ENCODE measurements around the gene OLIG3. TPM values are rescaled to one million over a fixed set of nuclear protein-coding genes. Genes with fewer than 3 reads are reported as not detected.

OLIG3 gene
- total and polyA plus RNA-seq, 9 donors, result not detected

DNA sequence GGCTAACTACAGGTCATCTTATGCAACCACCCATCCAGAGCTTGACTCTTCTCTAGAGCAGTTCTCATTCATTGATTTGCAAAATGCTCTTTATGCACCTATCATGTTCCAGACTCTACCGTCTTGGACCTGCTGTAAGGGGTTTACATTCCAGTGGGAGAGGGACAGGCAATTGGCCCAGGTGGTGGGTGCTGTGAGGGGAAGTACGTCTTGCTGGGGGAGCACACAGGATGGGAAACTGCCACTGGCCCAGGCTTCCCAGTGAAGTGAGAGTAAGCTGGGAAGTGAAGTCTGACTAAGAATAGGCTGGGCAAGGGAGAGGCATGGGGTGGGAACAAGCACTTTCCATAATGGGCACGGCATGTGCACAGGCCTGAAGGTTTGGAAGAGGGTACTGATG is 13.8 kb downstream of the OLIG3 start:
- DNase-seq, result no peak
- TF ChIP-seq, protein P1, sequence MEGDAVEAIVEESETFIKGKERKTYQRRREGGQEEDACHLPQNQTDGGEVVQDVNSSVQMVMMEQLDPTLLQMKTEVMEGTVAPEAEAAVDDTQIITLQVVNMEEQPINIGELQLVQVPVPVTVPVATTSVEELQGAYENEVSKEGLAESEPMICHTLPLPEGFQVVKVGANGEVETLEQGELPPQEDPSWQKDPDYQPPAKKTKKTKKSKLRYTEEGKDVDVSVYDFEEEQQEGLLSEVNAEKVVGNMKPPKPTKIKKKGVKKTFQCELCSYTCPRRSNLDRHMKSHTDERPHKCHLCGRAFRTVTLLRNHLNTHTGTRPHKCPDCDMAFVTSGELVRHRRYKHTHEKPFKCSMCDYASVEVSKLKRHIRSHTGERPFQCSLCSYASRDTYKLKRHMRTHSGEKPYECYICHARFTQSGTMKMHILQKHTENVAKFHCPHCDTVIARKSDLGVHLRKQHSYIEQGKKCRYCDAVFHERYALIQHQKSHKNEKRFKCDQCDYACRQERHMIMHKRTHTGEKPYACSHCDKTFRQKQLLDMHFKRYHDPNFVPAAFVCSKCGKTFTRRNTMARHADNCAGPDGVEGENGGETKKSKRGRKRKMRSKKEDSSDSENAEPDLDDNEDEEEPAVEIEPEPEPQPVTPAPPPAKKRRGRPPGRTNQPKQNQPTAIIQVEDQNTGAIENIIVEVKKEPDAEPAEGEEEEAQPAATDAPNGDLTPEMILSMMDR (IDR thresholded peaks at IDR 0.05), result no peak
- TF ChIP-seq EP300 (IDR thresholded peaks at IDR 0.05) (no peak), POLR2A (IDR thresholded peaks at IDR 0.05) (no peak)
- intact Hi-C loops (cut with DNase I), result no loop called here
- Histone ChIP-seq H3K27me3 (no peaks in the 10 kb centered on the region), H3K27ac (no peak overlapping the region), H3K36me3 (no peaks in the 10 kb centered on the region), H3K4me1 (ENCODE audit: insufficient read depth) (no peaks in the 10 kb centered on the region), H3K4me3 (no peak overlapping the region), H3K9me3 (peaks cover 0 to 3% of the 10 kb centered on the region in 2 donors)
- WGBS, 3 donors, result 57 to 72% (median 69%) methylated on average over 3 of the region's 3 CpGs

DNA sequence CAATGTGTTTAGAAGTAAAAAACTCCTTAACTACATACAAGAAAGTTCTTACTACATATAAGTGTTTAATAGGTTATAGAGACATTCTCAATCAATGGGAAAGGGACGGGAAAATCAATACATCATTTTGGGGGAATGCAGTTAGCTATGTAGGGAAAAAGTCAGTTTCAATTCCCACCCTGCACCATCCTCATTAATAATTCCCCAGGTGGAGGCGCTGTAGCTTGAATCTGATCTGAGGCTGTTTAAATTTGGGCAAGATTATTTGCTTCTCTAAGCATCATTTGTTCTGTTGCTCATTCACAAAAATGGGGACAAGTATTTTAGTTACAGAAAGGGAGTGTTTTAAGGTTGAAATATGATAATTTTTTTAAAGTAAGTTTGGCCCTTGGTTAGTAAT is 19.1 kb downstream of the OLIG3 start:
- DNase-seq, result no peak
- TF ChIP-seq POLR2A (IDR thresholded peaks at IDR 0.05), result no peak
- TF ChIP-seq EP300 (IDR thresholded peaks at IDR 0.05), result no peak
- TF ChIP-seq, protein P1 (IDR thresholded peaks at IDR 0.05), result no peak
- Histone ChIP-seq H3K9me3 (no peaks in the 10 kb centered on the region), H3K27me3 (no peaks in the 10 kb centered on the region), H3K36me3 (no peaks in the 10 kb centered on the region), H3K4me3 (no peak overlapping the region), H3K27ac (no peak overlapping the region), H3K4me1 (ENCODE audit: insufficient read depth) (no peaks in the 10 kb centered on the region)
- intact Hi-C loops (cut with DNase I), result no loop called here
- 45 to 54% (median 51%) methylated on average over 2 of the region's 2 CpGs for WGBS, 3 donors

DNA sequence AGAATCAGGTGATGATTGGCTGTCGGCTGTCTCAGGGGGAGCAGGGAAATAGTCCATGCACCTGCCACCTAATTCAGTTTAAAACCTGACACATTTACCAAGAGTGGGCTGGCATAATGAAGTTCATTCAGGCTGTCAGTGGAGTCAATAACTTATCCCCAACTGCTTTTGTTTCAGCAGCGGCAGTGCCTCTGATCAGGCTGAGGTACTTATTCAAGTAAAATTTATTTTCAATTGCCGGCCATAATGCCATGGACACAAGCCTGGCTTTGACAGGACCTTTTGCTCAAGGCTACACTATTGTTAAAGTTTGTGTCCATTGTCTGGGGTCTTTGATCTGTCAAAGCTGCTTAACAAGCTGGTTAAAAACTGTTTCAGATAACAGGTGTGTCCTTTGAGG is 20.6 kb downstream of the OLIG3 start:
- H3K36me3 ChIP-seq, result no peaks in the 10 kb centered on the region
- WGBS, 3 donors, result 74 to 84% (median 79%) methylated on average over 3 of the region's 3 CpGs
- intact Hi-C loops (cut with DNase I), result no loop called here
- no peaks in the 10 kb centered on the region for H3K4me1 ChIP-seq (ENCODE audit: insufficient read depth)
- H3K9me3 ChIP-seq, result no peaks in the 10 kb centered on the region
- no peak overlapping the region for H3K27ac ChIP-seq
- TF ChIP-seq, protein P1 (IDR thresholded peaks at IDR 0.05), result no peak
- TF ChIP-seq EP300 (IDR thresholded peaks at IDR 0.05) (no peak), POLR2A (IDR thresholded peaks at IDR 0.05) (no peak)
- no peaks in the 10 kb centered on the region for H3K27me3 ChIP-seq
- DNase-seq, result no peak
- H3K4me3 ChIP-seq, result no peak overlapping the region

DNA sequence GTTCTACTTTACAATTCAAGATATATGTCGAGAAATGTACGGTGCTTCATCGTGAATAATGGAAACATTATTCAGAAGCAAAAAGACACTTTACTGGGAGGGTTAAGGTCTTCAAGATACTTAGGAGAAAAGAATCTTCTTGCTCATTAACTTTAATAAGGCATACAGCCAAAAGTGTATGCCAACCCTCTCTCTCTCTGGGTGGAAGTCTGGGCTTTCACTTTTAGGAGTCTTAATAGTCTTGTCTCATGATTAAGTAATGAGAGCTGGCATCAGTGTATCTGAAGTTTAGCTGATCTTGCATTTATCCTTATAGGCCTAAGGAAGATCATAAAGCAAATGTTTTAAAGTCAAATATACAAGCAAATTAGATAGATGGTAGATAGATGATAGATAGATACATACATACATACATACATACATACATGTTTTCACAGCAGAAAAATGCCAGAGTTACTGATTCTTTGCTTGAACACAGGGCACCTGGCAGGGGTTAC is 21.5 kb downstream of the OLIG3 start:
- intact Hi-C loops (cut with DNase I), result no loop called here
- 79 to 94% (median 84%) methylated on average over 3 of the region's 3 CpGs for WGBS, 3 donors
- Histone ChIP-seq H3K27ac (no peak overlapping the region), H3K4me1 (ENCODE audit: insufficient read depth) (no peaks in the 10 kb centered on the region), H3K9me3 (no peaks in the 10 kb centered on the region), H3K27me3 (no peaks in the 10 kb centered on the region), H3K36me3 (no peaks in the 10 kb centered on the region), H3K4me3 (no peak overlapping the region)
- no peak for TF ChIP-seq EP300 (IDR thresholded peaks at IDR 0.05)
- no peak for DNase-seq

DNA sequence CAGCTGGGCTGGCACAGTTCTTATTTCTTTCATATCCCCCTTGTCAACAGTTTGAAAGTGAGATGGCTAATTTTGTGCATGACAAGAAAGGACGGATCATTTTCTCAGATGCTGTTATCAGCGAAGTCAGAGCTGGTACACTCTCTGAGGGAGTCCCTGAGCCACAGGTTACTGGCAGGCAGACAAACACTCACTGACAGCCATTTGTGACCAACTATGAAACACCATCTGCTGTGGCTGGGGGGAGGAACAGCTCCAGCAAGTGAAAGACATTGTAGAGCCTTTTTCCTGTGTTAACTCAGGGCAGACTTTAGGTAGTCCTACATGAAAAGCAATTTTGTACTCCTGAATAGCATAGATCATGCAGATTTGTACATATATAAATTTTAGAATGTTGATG is 22.2 kb downstream of the OLIG3 start:
- WGBS, 3 donors, result 74 to 89% (median 80%) methylated on average over 2 of the region's 2 CpGs
- TF ChIP-seq, protein P1 (IDR thresholded peaks at IDR 0.05), result no peak
- TF ChIP-seq EP300 (IDR thresholded peaks at IDR 0.05) (no peak), POLR2A (IDR thresholded peaks at IDR 0.05) (no peak)
- no peak for DNase-seq
- Histone ChIP-seq H3K9me3 (no peaks in the 10 kb centered on the region), H3K4me3 (no peak overlapping the region), H3K27me3 (no peaks in the 10 kb centered on the region), H3K27ac (no peak overlapping the region), H3K36me3 (no peaks in the 10 kb centered on the region), H3K4me1 (ENCODE audit: insufficient read depth) (no peaks in the 10 kb centered on the region)
- intact Hi-C loops (cut with DNase I), result no loop called here

All from ovary (tissue), 9 donors.